HG02642 (cell line): ENCODE measurements around the gene HOXC4.
"Not testable (repeated sequence)": the region's sequence is repeated elsewhere in the genome, so short reads cannot be mapped to it uniquely, and the experiment has no call there.

ENCODE experiments used
- ATAC-seq: cut with Tn5 transposase; IDR thresholded peaks from one replicate; pipeline ENCODE4 v1.9.1; 2021; ENCODE audit warnings: mild to moderate bottlenecking; ENCODE audit not compliant: unreplicated experiment, poor library complexity

Gene HOXC4

DNA sequence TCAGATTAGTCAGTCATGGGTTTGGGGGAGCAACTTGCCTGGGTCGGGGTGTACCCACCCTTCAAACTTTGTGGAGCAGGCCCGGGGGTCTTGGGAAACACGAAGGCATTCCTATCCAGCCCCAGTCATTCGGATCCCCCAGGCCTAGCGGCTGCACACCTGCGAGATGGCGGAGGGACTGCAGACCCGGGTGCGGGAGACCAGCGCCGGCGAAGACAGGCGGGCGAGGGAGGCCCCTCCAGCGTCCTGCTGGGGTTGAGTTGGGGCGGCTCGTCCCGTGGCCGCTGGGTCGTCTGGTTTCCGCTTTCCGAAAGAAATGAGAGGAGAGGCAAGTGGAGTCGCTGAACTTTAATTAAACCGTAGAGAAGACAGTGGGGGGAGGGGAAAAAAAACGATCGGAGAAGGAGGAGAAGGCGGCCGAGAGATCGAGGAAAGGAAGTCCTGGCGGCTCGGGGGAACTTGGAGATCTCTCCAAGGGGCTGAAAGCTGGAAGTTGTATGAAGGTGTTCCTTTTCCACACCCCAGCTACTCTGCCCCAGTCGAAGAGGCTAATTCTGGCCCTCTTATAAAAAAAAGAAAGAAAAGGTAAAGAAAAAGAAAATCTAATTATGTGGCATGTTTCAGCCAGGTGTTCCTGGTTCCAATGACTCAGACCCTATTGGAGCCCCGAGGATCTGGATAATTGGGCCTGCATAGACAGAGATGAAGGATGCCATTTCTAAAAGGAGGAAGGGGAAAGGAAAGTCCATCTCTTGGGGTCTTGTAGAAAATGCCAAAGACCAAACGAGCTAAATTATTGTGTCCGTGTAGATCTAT is 28.2 kb downstream of the HOXC4 start:
- not testable (repeated sequence) for ATAC-seq

DNA sequence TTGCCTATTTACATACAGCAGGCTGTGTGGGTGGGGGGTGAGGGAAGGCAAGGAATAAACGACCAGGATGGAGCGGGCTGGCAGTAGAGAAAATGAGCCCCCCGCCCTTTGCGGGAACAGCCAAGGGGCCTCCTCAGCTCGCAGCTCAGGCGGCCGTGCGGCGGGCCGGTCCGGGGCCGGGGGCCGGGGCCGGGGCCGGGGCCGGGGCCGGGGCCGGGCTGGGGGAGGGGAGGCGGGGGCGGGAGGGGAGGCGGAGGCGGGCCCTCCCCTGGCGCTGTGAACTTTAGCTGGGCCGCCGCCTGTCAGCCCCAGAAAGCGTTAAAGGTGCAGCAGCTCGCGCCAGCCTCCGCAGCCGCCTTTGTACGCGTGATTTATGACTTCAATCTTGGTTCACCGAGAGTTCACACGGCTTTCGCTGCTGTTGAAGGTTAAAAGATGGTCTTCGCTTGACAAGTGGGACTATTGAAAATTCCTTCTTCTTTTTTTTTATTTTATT is 28.8 kb downstream of the HOXC4 start:
- ATAC-seq, result no peak

- ATAC-seq, result not testable (repeated sequence)
These were observed 34.4 kb downstream of the HOXC4 start for GRCh38 chr12:54088011-54088410.

DNA sequence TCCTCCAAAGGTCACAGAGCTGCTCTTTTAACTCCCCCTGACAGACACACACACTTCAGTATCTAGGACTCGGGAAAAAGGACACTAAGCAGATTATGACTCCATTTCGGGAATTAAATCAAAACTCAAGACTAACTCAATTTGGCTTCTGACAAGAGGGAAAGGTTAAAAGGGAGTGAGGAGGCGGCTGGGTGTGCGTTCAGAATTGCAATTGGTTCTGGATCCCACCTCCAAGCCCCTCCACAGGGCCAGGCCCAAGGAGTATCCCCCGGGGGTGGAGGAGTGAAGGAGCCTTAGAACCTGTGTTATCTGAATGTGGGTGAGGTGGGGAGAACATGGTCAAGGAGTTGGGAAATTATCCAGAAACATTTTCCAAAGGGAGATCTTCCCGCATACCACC is 35.8 kb downstream of the HOXC4 start:
- not testable (repeated sequence) for ATAC-seq

DNA sequence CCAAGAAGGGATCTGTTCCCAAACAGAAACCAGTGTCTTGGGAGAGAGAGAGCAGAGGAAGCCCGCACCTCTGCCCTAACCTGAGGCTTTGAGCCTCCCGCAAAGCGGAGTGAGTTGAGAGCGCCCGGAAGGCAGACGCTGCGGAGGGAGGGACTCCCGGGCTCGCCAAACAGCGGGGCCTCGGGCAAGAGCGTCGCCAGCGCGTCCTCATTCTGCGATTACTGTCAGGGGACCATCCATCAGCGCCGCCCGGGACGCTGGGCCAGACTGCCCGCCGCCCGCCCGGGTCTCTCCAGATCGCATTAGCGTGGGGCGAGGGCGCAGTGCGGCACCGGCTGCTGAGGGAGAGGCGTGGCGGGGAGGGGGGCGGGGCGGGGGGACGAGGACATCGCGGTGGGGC is 36.7 kb downstream of the HOXC4 start:
- not testable (repeated sequence) for ATAC-seq

DNA sequence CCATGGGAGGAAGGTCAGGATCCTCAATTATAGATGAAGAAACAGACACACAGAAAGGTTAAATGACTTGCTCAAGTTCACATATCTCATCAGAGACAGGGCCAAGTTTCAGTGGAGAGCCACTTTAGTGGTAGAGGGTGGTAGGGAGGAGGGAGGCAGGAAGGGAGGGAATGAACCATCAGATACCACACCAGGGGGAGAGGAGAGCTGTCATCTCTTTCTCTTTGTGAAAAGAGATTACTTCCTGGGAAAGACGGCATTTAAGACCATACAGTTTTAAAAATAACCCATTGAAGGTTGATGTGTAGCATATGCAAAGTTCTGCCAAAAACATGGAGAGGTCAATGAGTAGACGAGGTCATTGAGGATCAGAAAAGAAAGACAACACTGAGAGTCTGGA is 39.3 kb downstream of the HOXC4 start:
- not testable (repeated sequence) for ATAC-seq

GRCh38 chr12:54095928-54096327 is 42.3 kb downstream of the HOXC4 start:
- ATAC-seq, result not testable (repeated sequence)

- not testable (repeated sequence) for ATAC-seq
These were observed 45.0 kb downstream of the HOXC4 start for GRCh38 chr12:54098644-54099043.

DNA sequence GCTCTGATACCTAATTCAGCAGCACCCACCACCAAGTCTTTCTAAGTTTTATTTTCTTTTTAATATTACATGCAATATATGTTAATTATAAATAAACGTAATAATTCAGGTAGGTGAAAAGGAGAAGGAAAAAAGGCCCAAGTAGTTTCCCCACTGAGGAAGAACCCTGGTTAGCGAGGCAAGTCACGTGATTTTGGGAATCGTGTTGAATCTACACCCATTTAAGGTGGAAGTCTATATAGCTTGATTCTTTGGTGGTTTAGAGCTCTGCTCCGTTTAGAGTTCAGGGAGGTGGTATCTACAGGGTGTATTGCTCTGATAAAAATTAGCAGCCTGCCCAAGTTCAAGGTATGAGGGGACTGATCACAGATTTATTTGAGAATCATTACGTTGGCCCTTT is 47.0 kb downstream of the HOXC4 start:
- ATAC-seq, result not testable (repeated sequence)

DNA sequence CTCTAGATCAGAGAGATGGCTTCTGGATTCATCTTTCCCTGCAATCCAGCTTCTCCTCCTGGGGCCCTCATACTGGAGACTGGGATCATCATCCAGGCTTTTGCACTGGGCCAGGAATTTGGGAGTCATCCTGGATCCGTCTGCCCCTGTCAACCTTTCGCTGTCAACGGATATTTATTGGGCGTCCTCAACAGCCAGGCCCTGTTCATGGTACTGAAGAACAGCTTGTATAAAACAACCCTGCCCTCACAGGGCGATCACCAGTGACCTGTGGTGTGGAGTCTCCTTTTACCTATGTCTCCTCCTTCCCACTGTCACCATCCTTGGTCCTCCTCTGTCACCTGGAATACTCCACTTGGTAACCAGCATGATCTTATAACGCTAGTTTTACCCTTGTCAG is 48.6 kb downstream of the HOXC4 start:
- ATAC-seq, result not testable (repeated sequence)

- ATAC-seq, result not testable (repeated sequence)
These were observed 50.2 kb downstream of the HOXC4 start for GRCh38 chr12:54103827-54104226.
